BLaER1 (cell line): Measurements from ENCODE around the gene BNC2.

ENCODE experiments used
- H3K27ac ChIP-seq: shearing (Covaris generic); formaldehyde crosslinking; 2 replicates; pipeline ENCODE4 v1.8.1; 2022
- H3K27me3 ChIP-seq: shearing (Covaris generic); formaldehyde crosslinking; 2 replicates; pipeline ENCODE4 v1.8.1; 2022
- H3K36me3 ChIP-seq: shearing (Covaris generic); formaldehyde crosslinking; 2 replicates; pipeline ENCODE4 v1.8.1; 2022
- H3K4me1 ChIP-seq: shearing (Covaris generic); formaldehyde crosslinking; 2 replicates; pipeline ENCODE4 v1.8.1; 2022
- H3K4me2 ChIP-seq: shearing (Covaris generic); formaldehyde crosslinking; 2 replicates; pipeline ENCODE4 v1.8.1; 2022
- H3K4me3 ChIP-seq: shearing (Covaris generic); formaldehyde crosslinking; 2 replicates; pipeline ENCODE4 v1.8.1; 2022
- H3K9ac ChIP-seq: shearing (Covaris generic); formaldehyde crosslinking; 2 replicates; pipeline ENCODE4 v1.8.1; 2022
- H3K9me3 ChIP-seq: shearing (Covaris generic); formaldehyde crosslinking; 2 replicates; pipeline ENCODE4 v1.8.1; 2022
- H4K20me1 ChIP-seq: shearing (Covaris generic); formaldehyde crosslinking; 2 replicates; pipeline ENCODE4 v1.8.1; 2022
- Cebpa-rat ChIP-seq: shearing (Covaris generic); IDR thresholded peaks from 2 replicates; pipeline ENCODE4 v1.8.1; 2022

Gene BNC2

GRCh38 chr9:16803648-16804047 is 66.8 kb downstream of the BNC2 start:
- no peaks in the 10 kb centered on the region for H3K36me3 ChIP-seq
- no peak overlapping the region for H3K27ac ChIP-seq
- no peak overlapping the region for H3K4me3 ChIP-seq
- H3K4me2 ChIP-seq: no peak overlapping the region
- no peaks in the 10 kb centered on the region for H3K9me3 ChIP-seq
- H3K9ac ChIP-seq: no peak overlapping the region
- H3K27me3 ChIP-seq: no peaks in the 10 kb centered on the region
- TF ChIP-seq Cebpa-rat: no peak
- H4K20me1 ChIP-seq: no peaks in the 10 kb centered on the region
- H3K4me1 ChIP-seq: no peaks in the 10 kb centered on the region

GRCh38 chr9:16801871-16802466 is 68.5 kb downstream of the BNC2 start:
- Histone ChIP-seq H3K9ac (no peak overlapping the region), H3K27me3 (no peaks in the 10 kb centered on the region), H3K27ac (no peak overlapping the region), H3K4me2 (no peak overlapping the region), H3K4me1 (no peaks in the 10 kb centered on the region), H3K4me3 (no peak overlapping the region), H3K9me3 (no peaks in the 10 kb centered on the region), H4K20me1 (no peaks in the 10 kb centered on the region), H3K36me3 (no peaks in the 10 kb centered on the region)
- no peak for TF ChIP-seq Cebpa-rat

GRCh38 chr9:16796304-16796825 is 74.1 kb downstream of the BNC2 start:
- Histone ChIP-seq H3K36me3 (no peaks in the 10 kb centered on the region), H3K27ac (no peak overlapping the region), H3K4me2 (no peak overlapping the region), H3K9ac (no peak overlapping the region), H3K4me1 (no peaks in the 10 kb centered on the region), H3K9me3 (0 out of 2 replicates have a peak, but pooled peaks cover 4% of the 10 kb centered on the region), H4K20me1 (no peaks in the 10 kb centered on the region), H3K4me3 (no peak overlapping the region), H3K27me3 (no peaks in the 10 kb centered on the region)
- TF ChIP-seq Cebpa-rat: no peak

GRCh38 chr9:16794871-16795639 is 75.4 kb downstream of the BNC2 start:
- TF ChIP-seq Cebpa-rat: no peak
- no peak overlapping the region for H3K9ac ChIP-seq

GRCh38 chr9:16794103-16794502 is 76.4 kb downstream of the BNC2 start:
- no peaks in the 10 kb centered on the region for H3K27me3 ChIP-seq
- H4K20me1 ChIP-seq: no peaks in the 10 kb centered on the region
- no peak overlapping the region for H3K4me3 ChIP-seq
- H3K4me1 ChIP-seq: no peaks in the 10 kb centered on the region
- TF ChIP-seq Cebpa-rat: no peak
- H3K9ac ChIP-seq: no peak overlapping the region
- H3K9me3 ChIP-seq: 0 out of 2 replicates have a peak, but pooled peaks cover 4% of the 10 kb centered on the region
- no peak overlapping the region for H3K27ac ChIP-seq
- H3K36me3 ChIP-seq: no peaks in the 10 kb centered on the region
- no peak overlapping the region for H3K4me2 ChIP-seq

More at GRCh38 chr9:16794871-16795639, 75.4 kb downstream of the BNC2 start:
- H3K4me1 ChIP-seq: no peaks in the 10 kb centered on the region
- no peak overlapping the region for H3K27ac ChIP-seq
- no peaks in the 10 kb centered on the region for H4K20me1 ChIP-seq
- no peak overlapping the region for H3K4me2 ChIP-seq
- H3K27me3 ChIP-seq: no peaks in the 10 kb centered on the region
- H3K9me3 ChIP-seq: 0 out of 2 replicates have a peak, but pooled peaks cover 4% of the 10 kb centered on the region
- no peaks in the 10 kb centered on the region for H3K36me3 ChIP-seq
- H3K4me3 ChIP-seq: no peak overlapping the region

- no peak for TF ChIP-seq Cebpa-rat
- Histone ChIP-seq H3K27me3 (no peaks in the 10 kb centered on the region), H3K27ac (no peak overlapping the region), H3K9me3 (no peaks in the 10 kb centered on the region), H3K4me2 (no peak overlapping the region), H3K36me3 (no peaks in the 10 kb centered on the region), H3K4me3 (no peak overlapping the region), H3K4me1 (peaks cover 17% of the 10 kb centered on the region), H4K20me1 (no peaks in the 10 kb centered on the region), H3K9ac (no peak overlapping the region)
These were observed 82.7 kb downstream of the BNC2 start for GRCh38 chr9:16787724-16788123.

- Histone ChIP-seq H3K27me3 (no peaks in the 10 kb centered on the region), H3K27ac (no peak overlapping the region), H3K9ac (no peak overlapping the region), H3K4me3 (no peak overlapping the region), H3K9me3 (peaks cover 4% of the 10 kb centered on the region), H3K4me1 (peaks cover 23% of the 10 kb centered on the region), H3K36me3 (no peaks in the 10 kb centered on the region), H3K4me2 (no peak overlapping the region), H4K20me1 (no peaks in the 10 kb centered on the region)
- TF ChIP-seq Cebpa-rat: no peak
These were observed 86.5 kb downstream of the BNC2 start for GRCh38 chr9:16784002-16784401.

- H3K4me3 ChIP-seq: no peak overlapping the region
- peaks cover 4% of the 10 kb centered on the region for H3K9me3 ChIP-seq
- peaks cover 18% of the 10 kb centered on the region for H3K4me1 ChIP-seq
- H3K9ac ChIP-seq: no peak overlapping the region
- no peak overlapping the region for H3K27ac ChIP-seq
- H4K20me1 ChIP-seq: no peaks in the 10 kb centered on the region
- TF ChIP-seq Cebpa-rat: no peak
- no peaks in the 10 kb centered on the region for H3K27me3 ChIP-seq
- no peak overlapping the region; the same call in 1 of the 2 replicates for H3K4me2 ChIP-seq
- no peaks in the 10 kb centered on the region for H3K36me3 ChIP-seq
These were observed 88.0 kb downstream of the BNC2 start for GRCh38 chr9:16782490-16782889.

- no peak overlapping the region for H3K27ac ChIP-seq
- H3K4me2 ChIP-seq: no peak overlapping the region
- no peak overlapping the region for H3K9ac ChIP-seq
- no peak overlapping the region for H3K4me3 ChIP-seq
- no peaks in the 10 kb centered on the region for H3K36me3 ChIP-seq
- TF ChIP-seq Cebpa-rat: no peak
- H3K4me1 ChIP-seq: no peaks in the 10 kb centered on the region
- H4K20me1 ChIP-seq: no peaks in the 10 kb centered on the region
- H3K27me3 ChIP-seq: no peaks in the 10 kb centered on the region
- H3K9me3 ChIP-seq: no peaks in the 10 kb centered on the region
These were observed 95.1 kb downstream of the BNC2 start for GRCh38 chr9:16775330-16775729.

GRCh38 chr9:16773617-16774016 is 96.9 kb downstream of the BNC2 start:
- no peak overlapping the region for H3K27ac ChIP-seq
- TF ChIP-seq Cebpa-rat: no peak
- no peak overlapping the region for H3K4me2 ChIP-seq
- H3K36me3 ChIP-seq: no peaks in the 10 kb centered on the region
- H3K27me3 ChIP-seq: no peaks in the 10 kb centered on the region
- H3K9ac ChIP-seq: no peak overlapping the region
- no peak overlapping the region for H3K4me3 ChIP-seq
- H3K9me3 ChIP-seq: no peaks in the 10 kb centered on the region
- no peaks in the 10 kb centered on the region for H4K20me1 ChIP-seq
- H3K4me1 ChIP-seq: no peaks in the 10 kb centered on the region
